Keratinocyte (primary cell): ENCODE data around the gene BDKRB2. TPM values are rescaled to one million over a fixed set of nuclear protein-coding genes. Genes with fewer than 3 reads are reported as not detected.

Experiments used
- DNase-seq: peaks from one replicate; pipeline ENCODE4 v3.0.0-alpha.2; 2011; ENCODE audit warnings: low read depth, missing footprints, low spot score
- FAIRE-seq: peaks from 2 replicates; lab custom pipeline; 2011; peaks lifted over from hg19 to GRCh38; lab: Jason Lieb, UNC
- H2AFZ ChIP-seq: 2 replicates; pipeline ENCODE4 v1.6.0; 2012; ENCODE audit warnings: low read length, control low read depth, inconsistent platforms; ENCODE audit not compliant: control insufficient read depth
- H3K27ac ChIP-seq: 2 replicates; pipeline ENCODE4 v1.5.1; 2011; ENCODE audit warnings: low read length; ENCODE audit not compliant: control insufficient read depth, insufficient read depth
- H3K27me3 ChIP-seq: 3 replicates; pipeline ENCODE4 v1.6.0; 2011; ENCODE audit warnings: low read length; ENCODE audit not compliant: control insufficient read depth, insufficient read depth; ENCODE audit errors: extremely low read depth
- H3K36me3 ChIP-seq, 2 experiments: 2 replicates in 1 of 2; 3 replicates in 1 of 2; pipeline ENCODE4 v1.5.1; 2011; ENCODE audit warnings: low read length in 2 of 2, mild to moderate bottlenecking in 1 of 2; ENCODE audit not compliant: control insufficient read depth in 2 of 2, insufficient read depth in 2 of 2; ENCODE audit errors: extremely low read depth in 1 of 2
- H3K4me1 ChIP-seq: 3 replicates; pipeline ENCODE4 v1.5.1; 2011; ENCODE audit warnings: low read length; ENCODE audit not compliant: control insufficient read depth, insufficient read depth; ENCODE audit errors: extremely low read depth
- H3K4me2 ChIP-seq: 3 replicates; pipeline ENCODE4 v1.6.0; 2011; ENCODE audit warnings: low read depth, low read length; ENCODE audit not compliant: control insufficient read depth, insufficient read depth; ENCODE audit errors: extremely low read depth
- H3K4me3 ChIP-seq, 3 experiments: fragments of 200-600 bp in 1 of 3; sonication (generic) in 1 of 3; 2 replicates in 2 of 3; 3 replicates in 1 of 3; pipeline ENCODE4 v1.5.1; 2011 to 2016; ENCODE audit warnings: low read length in 3 of 3, mild to moderate bottlenecking in 3 of 3, control low read depth in 2 of 3, inconsistent platforms in 1 of 3, low read depth in 1 of 3, mixed read lengths in 1 of 3, mixed run types in 1 of 3, moderate library complexity in 1 of 3; ENCODE audit not compliant: control insufficient read depth in 2 of 3, insufficient read depth in 2 of 3; ENCODE audit errors: extremely low read depth in 1 of 3
- H3K79me2 ChIP-seq: 2 replicates; pipeline ENCODE4 v1.6.0; 2012; ENCODE audit warnings: low read length; ENCODE audit not compliant: control insufficient read depth, insufficient read depth
- H3K9ac ChIP-seq: 3 replicates; pipeline ENCODE4 v1.6.0; 2011; ENCODE audit warnings: low read length; ENCODE audit not compliant: control insufficient read depth, insufficient read depth; ENCODE audit errors: extremely low read depth
- H3K9me1 ChIP-seq: 3 replicates; pipeline ENCODE4 v1.6.0; 2011; ENCODE audit warnings: low read length; ENCODE audit not compliant: control insufficient read depth, insufficient read depth; ENCODE audit errors: extremely low read depth
- H3K9me3 ChIP-seq: 2 replicates; pipeline ENCODE4 v1.5.1; 2012; ENCODE audit warnings: low read depth, low read length; ENCODE audit not compliant: control insufficient read depth
- H4K20me1 ChIP-seq: 3 replicates; pipeline ENCODE4 v1.6.0; 2011; ENCODE audit warnings: low read length; ENCODE audit not compliant: control insufficient read depth, insufficient read depth; ENCODE audit errors: extremely low read depth
- EZH2 ChIP-seq: IDR thresholded peaks from one replicate; pipeline ENCODE4 v1.6.1; 2012; ENCODE audit warnings: inconsistent platforms, mild to moderate bottlenecking, low read length, moderate library complexity
- dilution Hi-C: fragments of 300-500 bp; cut with MboI; formaldehyde crosslinking; loops from one replicate; pipeline ENCODE4 v1.7.0; 2020; ENCODE audit warnings: low sequenced_read_pairs; ENCODE audit not compliant: extremely low pct_ligation_motif_present
- polyA minus RNA-seq, 3 experiments: library from RNA; depleted of rRNA, polyadenylated mRNA; stranded (reverse); fragments of >200 nt; gene quantifications; 1 replicate in 1 of 3; 2 replicates in 1 of 3; 3 replicates in 1 of 3; pipeline ENCODE4 v1.2.3, GENCODE V29; 2011
- polyA plus RNA-seq, 5 experiments: library from polyadenylated mRNA; depleted of rRNA in 3 of 5; stranded (reverse) in 3 of 5; stranded (forward) in 1 of 5; unstranded in 1 of 5; fragments of >200 nt; gene quantifications; 1 replicate in 1 of 5; 2 replicates in 3 of 5; 3 replicates in 1 of 5; pipeline versions ENCODE4 v1.2.1 to v1.2.3, GENCODE V29; 2011 to 2012; ENCODE audit warnings: missing spikeins in 2 of 5, low read depth in 1 of 5, low replicate concordance in 1 of 5
- TF ChIP-seq, protein P1 (sequence below), 3 experiments: IDR thresholded peaks in 1 of 3; conservative IDR thresholded peaks in 1 of 3; optimal IDR thresholded peaks in 1 of 3; 2 replicates in 2 of 3; 3 replicates in 1 of 3; pipeline versions ENCODE3 to v1.5.1; 2011; ENCODE audit warnings: low read length in 3 of 3, mild to moderate bottlenecking in 3 of 3, moderate library complexity in 2 of 3, control low read depth in 1 of 3, inconsistent platforms in 1 of 3; ENCODE audit not compliant: insufficient read depth in 2 of 3; ENCODE audit errors: extremely low read depth in 1 of 3

Gene BDKRB2
- 10.9 to 13.2 TPM (median 11.2 TPM) in 3 replicates for polyA plus RNA-seq
- polyA plus RNA-seq (2011; ENCODE audit: low read depth) = 8.0 TPM
- polyA plus RNA-seq (2011; cell fraction: cytosol; rRNA removed) = 6.5 and 6.6 TPM in 2 replicates
- polyA plus RNA-seq (2011; cell fraction: nucleus; rRNA removed) = 22.4 and 24.9 TPM in 2 replicates
- 5.8 and 9.9 TPM in 2 replicates for polyA plus RNA-seq (2012; ENCODE audit: low replicate concordance)
- polyA minus RNA-seq = 30.9 to 46.4 TPM (median 37.9 TPM) in 3 replicates
- 12.5 TPM for polyA minus RNA-seq (2011; cell fraction: cytosol; rRNA and poly(A)+ RNA removed)
- polyA minus RNA-seq (2011; cell fraction: nucleus; rRNA and poly(A)+ RNA removed) = 21.6 and 29.9 TPM in 2 replicates

- Histone ChIP-seq H3K36me3 (peaks cover 2 to 10% of the 10 kb centered on the region in 2 experiments), H3K4me3 (peak within 1 kb of the TSS; percentile 63 to 98 (median 90)), H3K4me2 (peak within 1 kb of the TSS; percentile 99), H3K9ac (peak within 1 kb of the TSS; percentile 90), H3K9me3 (no peaks in the 10 kb centered on the region), H3K27me3 (no peaks in the 10 kb centered on the region), H3K27ac (peak within 1 kb of the TSS; percentile 92), H3K79me2 (peaks cover 40% of the 10 kb centered on the region), H2AFZ (peak within 1 kb of the TSS; percentile 32), H3K4me1 (peaks cover 35% of the 10 kb centered on the region), H4K20me1 (no peaks in the 10 kb centered on the region), H3K9me1 (peaks cover 6% of the 10 kb centered on the region)
- TF ChIP-seq EZH2 = no peak
- TF ChIP-seq, protein P1, sequence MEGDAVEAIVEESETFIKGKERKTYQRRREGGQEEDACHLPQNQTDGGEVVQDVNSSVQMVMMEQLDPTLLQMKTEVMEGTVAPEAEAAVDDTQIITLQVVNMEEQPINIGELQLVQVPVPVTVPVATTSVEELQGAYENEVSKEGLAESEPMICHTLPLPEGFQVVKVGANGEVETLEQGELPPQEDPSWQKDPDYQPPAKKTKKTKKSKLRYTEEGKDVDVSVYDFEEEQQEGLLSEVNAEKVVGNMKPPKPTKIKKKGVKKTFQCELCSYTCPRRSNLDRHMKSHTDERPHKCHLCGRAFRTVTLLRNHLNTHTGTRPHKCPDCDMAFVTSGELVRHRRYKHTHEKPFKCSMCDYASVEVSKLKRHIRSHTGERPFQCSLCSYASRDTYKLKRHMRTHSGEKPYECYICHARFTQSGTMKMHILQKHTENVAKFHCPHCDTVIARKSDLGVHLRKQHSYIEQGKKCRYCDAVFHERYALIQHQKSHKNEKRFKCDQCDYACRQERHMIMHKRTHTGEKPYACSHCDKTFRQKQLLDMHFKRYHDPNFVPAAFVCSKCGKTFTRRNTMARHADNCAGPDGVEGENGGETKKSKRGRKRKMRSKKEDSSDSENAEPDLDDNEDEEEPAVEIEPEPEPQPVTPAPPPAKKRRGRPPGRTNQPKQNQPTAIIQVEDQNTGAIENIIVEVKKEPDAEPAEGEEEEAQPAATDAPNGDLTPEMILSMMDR (optimal IDR thresholded peaks at IDR 0.05 in 1 of 3, IDR thresholded peaks at IDR 0.05 in 1 of 3, conservative IDR thresholded peaks at IDR 0.05 in 1 of 3; ENCODE audit: extremely low read depth in 1 of 3, insufficient read depth in 2 of 3, low read length in 3 of 3) = no peak
- DNase-seq (no peak), FAIRE-seq (peak; percentile 76)
- dilution Hi-C loops = no loop called here
These were observed at the start of gene BDKRB2 for GRCh38 chr14:96204151-96205058. Gene BDKRB2, plus strand, starts transcription at chr14:96204839. Its CDS starts 32,269 bp downstream, at chr14:96237108.

DNA sequence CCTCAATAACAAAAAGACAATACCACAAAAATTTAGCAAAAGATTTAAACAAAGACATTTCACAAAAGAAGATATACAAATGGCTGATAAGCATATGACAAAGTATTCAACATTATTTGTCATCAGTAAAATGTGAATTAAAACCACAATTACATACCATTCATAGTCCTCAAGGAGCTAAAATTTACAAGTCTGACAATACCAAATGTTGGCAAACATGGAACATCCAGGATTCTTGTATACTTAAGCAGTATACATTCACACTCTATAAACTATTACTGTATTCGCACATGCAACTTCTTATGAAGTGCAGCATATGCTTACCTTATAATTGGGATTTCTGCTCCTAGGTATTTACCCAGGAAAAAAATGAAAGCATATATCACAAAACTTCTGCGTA is 49.7 kb upstream of the BDKRB2 start:
- peaks cover 5% of the 10 kb centered on the region for H3K27me3 ChIP-seq
- H3K79me2 ChIP-seq = no peaks in the 10 kb centered on the region
- no peak overlapping the region for H3K27ac ChIP-seq
- H3K4me3 ChIP-seq = no peak overlapping the region
- H3K4me2 ChIP-seq = no peak overlapping the region
- H3K9ac ChIP-seq = no peak overlapping the region
- H4K20me1 ChIP-seq = no peaks in the 10 kb centered on the region
- H2AFZ ChIP-seq = no peak overlapping the region
- no peaks in the 10 kb centered on the region for H3K9me3 ChIP-seq
- no peak for DNase-seq
- H3K4me1 ChIP-seq = no peaks in the 10 kb centered on the region
- TF ChIP-seq, protein P1 (optimal IDR thresholded peaks at IDR 0.05 in 1 of 3, IDR thresholded peaks at IDR 0.05 in 1 of 3, conservative IDR thresholded peaks at IDR 0.05 in 1 of 3; ENCODE audit: extremely low read depth in 1 of 3, insufficient read depth in 2 of 3, low read length in 3 of 3) = no peak
- TF ChIP-seq EZH2 = no peak
- dilution Hi-C loops = no loop called here
- no peak for FAIRE-seq
- H3K9me1 ChIP-seq = no peaks in the 10 kb centered on the region
- no peaks in the 10 kb centered on the region for H3K36me3 ChIP-seq
